GM18526 (cell line): Measurements from ENCODE around the gene TAS2R7.

ENCODE experiments used
- POLR2A ChIP-seq: IDR thresholded peaks from 3 replicates; pipeline ENCODE4 v1.6.1; 2011; ENCODE audit not compliant: insufficient read length; ENCODE audit errors: extremely low read depth

Gene TAS2R7

GRCh38 chr12:10771132-10771733 is 31.2 kb downstream of the TAS2R7 start:
- no peak for TF ChIP-seq POLR2A

GRCh38 chr12:10759657-10760056 is 42.8 kb downstream of the TAS2R7 start:
- TF ChIP-seq POLR2A = no peak

GRCh38 chr12:10756194-10756593 is 46.2 kb downstream of the TAS2R7 start:
- no peak for TF ChIP-seq POLR2A

GRCh38 chr12:10753059-10753458 is 49.4 kb downstream of the TAS2R7 start:
- TF ChIP-seq POLR2A = no peak
